NCI-H446 (cell line): ENCODE results near the gene RSAD2.
"Not testable (repeated sequence)": the region's sequence is repeated elsewhere in the genome, so short reads cannot be mapped to it uniquely, and the experiment has no call there.

ENCODE experiments used
- DNase-seq, 2 experiments: peaks; one replicate each; lab custom pipeline; 2025; lab: John Stamatoyannopoulos, UW

RSAD2 gene

DNA sequence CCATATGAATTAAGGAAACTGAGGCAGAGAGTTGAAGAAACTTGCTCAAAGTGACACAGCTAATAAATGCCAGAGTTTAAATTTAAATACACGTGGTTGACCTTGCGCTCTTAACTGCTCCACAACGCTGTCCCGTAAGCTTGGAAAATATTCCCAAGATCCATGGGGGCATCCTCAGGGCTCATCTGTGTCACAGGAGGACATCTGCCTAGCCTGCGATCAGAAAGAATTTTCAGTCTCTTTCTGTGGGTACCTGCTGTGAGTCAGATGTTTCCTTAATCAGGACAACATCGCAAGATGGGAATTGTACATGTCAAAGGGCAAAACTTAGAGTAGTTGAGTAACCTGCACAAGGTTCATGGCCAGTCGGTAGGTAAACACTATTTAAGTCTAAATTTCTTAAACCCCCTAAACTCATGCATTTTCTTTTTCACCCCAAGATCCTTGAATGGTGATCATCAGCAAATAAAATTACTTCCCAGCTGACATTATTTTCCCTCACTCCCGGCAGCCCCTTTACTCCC, 13.3 kb upstream of the RSAD2 start:
- no peak for DNase-seq

DNA sequence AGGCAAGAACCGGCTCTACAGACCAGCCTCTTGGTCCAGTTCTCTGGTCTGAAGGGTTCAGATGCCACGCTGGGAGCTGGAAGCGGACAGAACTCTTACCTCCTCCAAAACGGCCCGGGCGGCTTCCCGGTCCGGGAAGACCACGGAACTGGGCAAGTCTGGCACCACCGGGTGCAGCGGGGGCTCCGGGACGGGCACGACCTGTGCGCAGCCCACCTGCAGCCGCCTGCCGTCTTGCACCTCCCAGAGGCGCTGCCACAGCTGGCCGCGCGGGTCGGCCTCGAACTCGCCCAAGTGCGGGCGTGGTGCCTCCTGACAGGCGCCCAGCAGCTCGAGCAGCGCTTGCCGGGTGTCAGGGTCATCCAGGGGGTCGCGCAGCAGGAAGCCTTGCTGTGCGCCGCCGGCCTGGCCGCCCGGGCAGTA, 12.6 kb upstream of the RSAD2 start:
- no peak for DNase-seq

DNA sequence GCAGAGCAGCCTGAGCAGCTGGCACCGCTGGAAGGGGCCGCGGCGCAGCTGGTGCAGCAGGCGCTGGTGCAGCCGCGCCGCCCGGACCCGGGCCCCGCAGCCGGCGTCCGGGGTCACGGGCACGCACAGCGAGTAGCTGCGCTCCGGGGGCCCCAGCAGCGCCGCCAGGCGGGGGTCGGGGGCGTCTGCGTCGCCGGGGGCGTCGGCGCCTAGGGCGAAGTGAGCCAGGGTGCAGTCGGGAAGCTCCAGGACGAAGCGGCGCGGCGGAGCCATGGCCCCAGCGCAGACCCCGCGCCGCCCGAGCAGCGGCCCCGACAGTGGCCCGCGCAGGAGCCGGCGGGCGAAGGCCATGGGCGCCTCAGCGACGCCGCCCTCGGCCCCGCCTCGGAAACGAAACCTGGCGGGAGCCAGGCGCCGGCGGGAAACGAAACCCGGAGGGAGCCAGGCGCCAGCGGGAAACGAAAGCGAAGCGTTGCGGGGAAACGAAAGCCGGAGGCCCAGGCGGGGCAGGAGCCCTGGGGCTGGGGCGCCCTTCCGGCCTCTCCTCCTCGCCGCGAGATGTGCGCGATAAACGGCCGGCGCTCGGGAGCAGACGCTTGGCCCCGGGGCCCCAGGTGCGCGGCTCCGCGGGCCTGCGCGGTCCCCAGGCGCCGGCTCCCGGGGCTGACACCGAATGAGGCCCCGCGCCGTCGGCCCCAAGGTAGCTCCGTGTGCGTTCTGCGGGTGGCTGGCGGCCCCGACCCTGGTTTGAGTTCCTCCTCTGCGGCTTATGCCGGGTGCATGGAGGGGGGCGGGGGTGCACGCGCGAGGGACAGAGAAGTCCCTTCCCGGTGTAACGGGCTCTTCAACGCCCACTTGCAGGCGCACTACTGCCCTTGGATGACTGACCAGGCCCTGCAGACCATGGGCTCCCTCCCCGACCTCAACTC, 12.0 kb upstream of the RSAD2 start, which contains the start of gene CMPK2:
Gene CMPK2 (minus strand): TSS at position 562 of the 929 bp plus-strand sequence. CDS start 211 bp downstream, at position 351.
- DNase-seq, result peak in 1 of 2 experiments; percentile 24

DNA sequence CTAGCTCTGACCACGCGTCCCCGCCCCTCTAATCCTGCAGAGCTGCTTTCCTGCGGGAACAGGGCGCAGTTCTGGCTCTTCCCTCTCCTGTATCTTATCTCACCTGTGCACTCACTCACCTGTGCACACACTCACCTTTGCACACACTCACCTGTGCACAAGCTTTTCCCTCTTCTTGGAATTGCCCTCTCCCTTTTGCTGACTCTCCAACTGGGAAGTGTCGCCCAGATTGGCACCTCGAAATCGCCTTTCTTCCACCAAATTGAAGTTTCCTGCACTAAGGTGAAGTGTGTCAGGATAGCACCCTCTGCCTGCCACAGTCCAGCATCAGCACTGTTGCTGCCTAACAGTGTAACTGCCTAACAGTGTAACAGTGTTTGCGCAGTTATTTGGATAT, 11.3 kb upstream of the RSAD2 start:
- DNase-seq, result peak in 1 of 2 experiments; percentile 11

DNA sequence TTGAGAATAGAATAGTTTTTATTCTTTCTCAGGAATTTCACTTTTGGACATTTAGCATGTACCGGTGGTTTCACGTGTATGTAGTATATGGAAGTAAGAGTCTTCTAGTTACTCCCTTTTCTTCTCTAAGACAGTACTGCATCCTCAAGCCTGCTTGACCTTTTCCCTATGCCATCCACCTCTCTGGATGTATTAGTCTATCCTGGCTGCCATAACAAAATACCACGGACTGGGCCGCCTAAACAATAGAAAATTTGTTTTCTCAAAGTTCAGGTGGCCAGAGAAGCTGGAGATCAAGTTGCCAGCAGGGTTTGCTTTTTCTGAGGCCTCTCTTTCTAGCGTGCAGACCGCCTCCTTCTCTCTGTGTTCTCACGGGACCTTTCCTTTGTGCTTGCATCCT, 10.6 kb upstream of the RSAD2 start:
- DNase-seq, result no peak

DNA sequence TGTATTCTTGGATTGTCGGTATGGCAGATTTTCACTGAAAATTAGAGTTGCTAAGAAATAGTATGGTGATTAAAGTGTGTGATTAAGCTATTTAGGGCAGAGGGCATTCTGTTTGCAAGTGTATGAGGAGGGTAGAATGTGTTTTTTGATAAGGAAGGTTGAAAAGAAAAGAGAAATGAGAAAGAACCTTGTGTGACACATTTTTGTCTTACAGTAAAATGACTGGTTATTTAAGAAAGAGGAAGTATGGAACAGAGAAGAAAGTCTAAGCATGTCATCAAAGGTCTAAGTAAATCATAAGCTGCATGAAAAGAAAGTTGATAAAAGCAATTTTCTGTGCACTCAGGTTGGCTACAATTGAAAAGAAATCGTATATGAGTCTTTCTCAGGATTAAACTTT, 5.2 kb upstream of the RSAD2 start:
- no peak for DNase-seq

DNA sequence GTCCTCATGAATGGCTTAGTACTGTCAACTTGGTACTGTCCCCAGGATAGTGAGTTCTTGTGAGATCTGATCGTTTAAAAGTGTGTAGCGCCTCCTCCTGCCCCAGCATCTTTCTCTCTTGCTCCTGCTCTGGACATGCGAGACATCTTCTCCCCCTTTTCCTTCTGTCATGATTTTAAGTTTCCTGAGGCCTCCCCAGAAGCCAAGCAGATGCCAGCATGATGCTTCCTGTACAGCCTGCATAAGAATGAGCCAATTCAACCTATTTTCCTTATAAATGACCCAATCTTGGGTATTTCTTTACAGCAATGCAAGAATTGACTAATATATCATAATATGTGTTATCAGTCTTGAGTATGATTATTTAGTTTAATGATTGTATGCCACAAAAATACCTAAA, 3.5 kb upstream of the RSAD2 start:
- DNase-seq, result no peak

DNA sequence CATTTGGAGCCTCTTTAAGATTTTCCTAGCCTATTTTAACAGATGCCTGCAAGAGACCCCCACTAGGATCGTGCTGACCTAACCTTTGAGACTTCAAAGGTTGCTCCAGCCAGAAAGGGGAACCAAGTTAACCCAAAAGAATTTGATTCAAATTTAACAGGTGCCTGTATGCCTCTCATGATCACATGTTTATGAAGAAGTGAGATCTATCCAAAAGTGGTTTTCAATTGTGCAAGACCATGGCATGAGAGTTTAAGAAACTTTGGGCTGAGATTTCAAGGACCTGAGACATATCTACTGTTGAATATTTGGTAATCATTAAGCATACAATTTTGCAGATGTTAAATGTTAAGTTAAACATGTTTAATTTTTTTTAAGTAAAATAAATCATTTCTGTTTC, 1.3 kb upstream of the RSAD2 start:
- DNase-seq, result no peak

DNA sequence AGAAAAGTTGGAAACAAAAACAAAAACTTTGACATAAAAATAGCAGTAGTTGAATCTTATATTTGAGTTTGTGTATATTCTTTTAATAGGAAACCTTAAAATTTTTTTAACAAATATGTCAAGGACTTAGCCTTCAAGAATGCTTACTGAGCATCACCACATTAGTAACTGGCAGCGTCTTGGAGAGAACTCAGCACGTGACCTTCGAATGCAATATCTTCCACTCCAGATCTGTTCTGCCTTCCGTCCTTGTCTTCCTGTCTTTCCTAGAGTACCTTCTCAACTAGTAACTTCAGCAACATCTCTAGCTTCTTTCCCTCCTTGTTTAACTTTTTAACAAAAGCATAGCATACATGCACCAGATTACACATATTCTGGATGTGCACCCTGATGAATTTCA, 972 bp downstream of the RSAD2 start:
- no peak for DNase-seq

DNA sequence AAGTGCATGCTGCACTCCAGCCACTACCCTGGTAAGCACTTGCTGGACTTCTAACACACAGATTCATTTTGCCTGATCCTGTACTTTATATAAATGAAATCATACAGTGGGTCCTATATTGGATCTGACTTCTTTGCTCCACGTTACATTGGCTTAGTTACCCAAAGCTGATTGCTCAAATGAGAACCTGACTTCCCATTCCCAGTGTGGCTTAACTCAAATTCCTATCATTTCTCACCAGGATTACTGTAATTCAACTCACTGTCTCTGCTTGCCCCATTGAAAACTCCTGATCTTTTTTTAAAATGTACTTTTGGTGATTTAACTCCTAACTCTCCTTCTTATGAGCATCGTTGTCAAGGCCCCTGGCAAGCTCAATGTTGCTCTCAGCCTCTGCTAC, 1.4 kb downstream of the RSAD2 start:
- no peak for DNase-seq

DNA sequence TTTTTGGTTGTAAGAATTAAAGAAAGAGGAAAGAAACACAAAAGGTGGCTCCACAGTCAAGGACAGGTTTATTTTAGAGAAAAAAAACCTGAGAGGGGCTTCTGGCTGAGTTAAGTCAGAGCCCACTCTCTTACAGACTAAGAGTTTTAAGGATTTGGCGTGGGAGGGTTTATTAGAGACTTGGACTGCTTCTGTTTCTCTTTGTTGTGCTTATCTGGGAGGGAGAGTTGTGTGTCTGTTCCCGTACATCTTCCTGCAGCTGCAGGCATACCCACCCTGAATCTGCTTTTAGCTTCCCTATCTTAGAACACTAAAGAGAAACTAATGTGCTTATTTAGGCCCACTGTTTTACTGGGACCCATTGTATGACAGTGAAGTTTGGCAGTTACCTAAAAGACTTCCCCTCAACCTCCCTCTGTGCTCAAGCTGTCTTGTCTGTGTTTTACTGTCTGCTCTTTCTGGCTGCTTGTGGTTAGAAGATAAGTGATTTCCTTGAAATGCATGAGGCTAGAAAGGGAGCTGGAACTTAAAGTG, 2.7 kb downstream of the RSAD2 start:
- no peak for DNase-seq

DNA sequence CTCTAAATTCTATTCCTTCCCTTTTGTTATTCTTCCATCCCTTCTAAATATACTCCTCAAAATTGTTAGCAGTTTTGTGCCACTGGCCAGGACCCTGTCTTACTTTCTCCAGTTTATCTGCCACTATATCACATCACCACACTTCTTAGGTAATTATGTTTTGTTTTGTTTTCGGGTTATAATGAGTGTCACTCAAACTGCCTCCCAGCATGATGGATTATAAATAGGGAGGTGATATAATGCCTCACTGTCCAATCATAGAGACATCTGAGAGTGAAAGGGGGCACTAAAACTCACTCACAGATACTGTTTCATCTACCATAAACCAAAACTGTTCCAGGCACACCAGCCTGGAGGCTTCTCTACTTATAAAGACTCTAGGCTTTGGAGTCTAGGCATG, 3.5 kb downstream of the RSAD2 start:
- DNase-seq, result no peak

DNA sequence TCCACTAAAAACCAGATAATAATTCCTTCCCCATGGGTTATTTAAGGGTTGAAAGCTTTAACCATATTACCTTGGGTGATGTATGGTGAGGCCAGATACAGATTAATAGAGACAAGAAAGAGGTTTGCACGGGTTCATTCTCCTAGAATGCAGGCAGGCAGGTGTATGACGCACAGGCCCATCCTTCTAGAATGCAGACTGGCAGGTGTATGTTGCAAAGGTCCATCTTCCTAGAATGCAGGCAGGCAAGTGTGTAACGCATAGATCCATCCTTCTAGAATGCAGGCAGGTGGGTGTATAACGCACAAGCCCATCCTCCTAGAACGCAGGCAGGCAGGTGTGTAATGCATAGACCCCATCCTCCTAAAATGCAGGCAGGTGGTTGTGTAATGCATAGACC, 3.9 kb downstream of the RSAD2 start:
- DNase-seq, result no peak

DNA sequence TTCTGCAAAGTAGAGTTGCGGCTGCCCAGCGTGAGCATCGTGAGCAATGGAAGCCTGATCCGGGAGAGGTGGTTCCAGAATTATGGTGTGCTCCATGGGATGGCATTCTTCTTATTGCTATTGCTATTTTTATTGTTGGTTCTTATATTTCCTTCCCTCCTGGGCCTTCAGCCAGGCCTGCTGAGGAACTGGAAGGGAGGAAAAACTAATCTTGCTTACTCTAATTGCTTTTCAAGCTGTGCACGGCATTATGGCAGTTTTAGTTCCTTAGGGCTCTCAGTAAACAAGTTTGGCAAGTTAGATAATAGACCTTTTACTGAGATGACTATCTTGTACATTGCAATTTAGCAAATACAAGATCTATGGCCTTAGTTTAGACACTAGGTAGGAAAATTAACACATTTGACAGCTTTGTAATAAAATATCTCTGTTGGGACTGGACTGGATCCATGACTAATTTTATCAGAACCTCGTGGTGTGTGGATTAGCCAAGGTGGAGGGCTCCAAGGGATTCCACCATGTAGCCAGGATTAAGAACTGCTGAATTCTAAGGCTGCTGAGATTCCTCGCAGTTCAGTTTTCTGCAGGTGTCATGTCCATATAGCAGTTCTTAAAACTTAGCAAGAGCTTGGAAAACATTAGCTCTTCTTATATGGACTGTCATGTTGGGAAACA, 6.0 kb downstream of the RSAD2 start:
- DNase-seq, result peak in 1 of 2 experiments; percentile 21

DNA sequence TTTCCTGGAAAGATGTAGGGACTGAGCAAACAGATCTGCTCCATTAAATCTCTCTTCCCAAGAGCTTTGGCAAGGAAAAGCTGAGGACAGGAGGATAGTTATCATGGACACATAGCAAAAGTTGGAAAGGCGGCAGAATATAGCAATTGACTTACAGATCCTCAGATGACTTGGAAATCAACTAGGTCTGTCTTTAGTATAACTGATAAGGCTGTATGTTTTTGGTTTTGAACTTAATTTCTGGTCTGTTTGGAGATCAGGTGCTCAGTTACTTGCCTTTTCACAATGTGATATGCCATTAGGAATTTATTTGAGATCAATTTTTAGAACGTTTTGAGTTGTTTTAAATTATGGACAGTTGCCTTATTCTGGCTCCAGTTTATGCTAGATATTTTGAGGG, 8.0 kb downstream of the RSAD2 start:
- no peak for DNase-seq

DNA sequence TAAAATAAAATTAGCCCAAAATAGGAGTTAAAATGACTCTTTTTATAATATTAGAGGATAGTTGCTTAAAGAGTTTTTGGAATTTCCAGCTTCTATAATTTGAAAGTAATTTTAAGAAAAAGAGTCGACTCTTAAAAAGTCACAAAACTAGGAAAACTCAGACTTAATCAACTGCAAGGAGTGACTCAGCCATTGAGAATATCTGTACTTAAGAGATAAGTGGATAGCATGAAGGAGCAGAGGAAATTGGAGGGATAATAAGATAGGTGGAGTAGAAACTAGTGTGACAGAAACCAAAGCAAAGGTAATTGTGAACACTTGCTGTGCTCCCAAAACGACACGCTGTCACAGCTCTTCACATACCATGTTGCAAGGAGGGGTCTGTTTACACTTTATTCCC, 8.4 kb downstream of the RSAD2 start:
- no peak for DNase-seq

DNA sequence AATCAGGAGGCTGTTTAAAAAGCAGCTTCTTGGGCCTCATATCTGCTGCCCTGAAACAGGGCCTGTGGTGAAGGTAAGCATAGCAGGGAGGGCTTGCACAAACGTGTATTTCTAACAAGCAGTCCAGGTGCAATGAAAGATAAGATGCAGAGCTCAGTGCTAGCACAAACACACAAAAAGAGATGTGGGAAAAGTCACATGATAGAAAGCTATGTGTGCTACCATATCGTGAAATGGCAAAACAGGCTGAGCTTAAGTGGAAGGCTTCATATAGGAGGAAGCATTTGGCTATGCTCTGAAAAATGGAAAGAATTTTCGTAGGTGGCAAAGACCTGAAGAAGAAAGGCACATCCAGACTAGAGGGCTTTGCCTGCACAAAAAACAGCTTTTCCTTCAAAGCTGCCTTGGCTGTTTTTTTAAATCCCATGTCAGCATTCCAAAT, 10.2 kb downstream of the RSAD2 start:
- no peak for DNase-seq

DNA sequence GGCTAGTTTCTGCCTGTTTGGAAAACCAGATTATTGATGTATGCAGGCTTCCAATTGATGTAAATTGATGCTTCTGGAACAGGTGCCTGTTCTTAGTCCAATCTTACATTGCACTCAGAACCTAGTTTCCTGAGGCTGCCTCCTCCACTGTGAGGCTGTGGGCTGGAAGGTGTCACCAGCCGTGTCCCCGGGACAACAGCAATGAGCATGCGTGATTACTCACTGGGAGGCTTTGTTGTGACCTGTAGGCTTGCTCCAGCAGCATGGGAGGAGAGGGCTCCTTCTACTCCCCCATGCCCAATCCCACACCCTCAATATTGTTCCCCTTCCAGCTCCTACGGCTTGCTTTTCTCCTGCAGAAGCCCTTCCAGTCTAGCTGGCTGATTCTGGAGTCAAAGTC, 11.1 kb downstream of the RSAD2 start:
- no peak for DNase-seq

DNA sequence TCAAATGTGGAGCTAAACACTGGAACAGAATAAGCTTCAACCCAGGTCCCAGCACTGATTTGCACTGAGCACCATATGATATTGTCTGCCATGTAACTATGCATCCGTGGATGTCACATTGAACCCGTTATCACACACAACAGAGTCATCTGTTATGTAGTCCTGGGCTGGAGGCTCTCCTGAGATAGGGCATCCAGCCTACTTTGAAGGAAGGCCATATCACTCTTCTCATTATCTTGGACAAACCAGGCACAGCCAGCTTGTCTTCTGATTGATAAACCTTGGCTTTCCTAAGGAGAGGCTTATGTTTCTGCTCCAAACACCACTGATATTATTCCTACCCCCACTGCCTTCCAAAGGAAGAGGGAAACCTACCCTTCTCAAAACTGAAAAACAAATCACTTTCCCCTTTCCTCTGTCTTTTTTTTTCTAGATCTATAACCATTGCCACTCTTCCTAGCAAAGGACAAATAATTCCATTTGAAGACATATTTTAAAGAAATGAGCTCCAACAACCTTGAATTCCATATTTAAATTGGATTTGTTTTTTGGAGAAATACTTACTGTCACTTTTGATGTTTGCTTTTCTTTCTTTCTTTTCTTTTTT, 16.4 kb downstream of the RSAD2 start:
- no peak for DNase-seq

DNA sequence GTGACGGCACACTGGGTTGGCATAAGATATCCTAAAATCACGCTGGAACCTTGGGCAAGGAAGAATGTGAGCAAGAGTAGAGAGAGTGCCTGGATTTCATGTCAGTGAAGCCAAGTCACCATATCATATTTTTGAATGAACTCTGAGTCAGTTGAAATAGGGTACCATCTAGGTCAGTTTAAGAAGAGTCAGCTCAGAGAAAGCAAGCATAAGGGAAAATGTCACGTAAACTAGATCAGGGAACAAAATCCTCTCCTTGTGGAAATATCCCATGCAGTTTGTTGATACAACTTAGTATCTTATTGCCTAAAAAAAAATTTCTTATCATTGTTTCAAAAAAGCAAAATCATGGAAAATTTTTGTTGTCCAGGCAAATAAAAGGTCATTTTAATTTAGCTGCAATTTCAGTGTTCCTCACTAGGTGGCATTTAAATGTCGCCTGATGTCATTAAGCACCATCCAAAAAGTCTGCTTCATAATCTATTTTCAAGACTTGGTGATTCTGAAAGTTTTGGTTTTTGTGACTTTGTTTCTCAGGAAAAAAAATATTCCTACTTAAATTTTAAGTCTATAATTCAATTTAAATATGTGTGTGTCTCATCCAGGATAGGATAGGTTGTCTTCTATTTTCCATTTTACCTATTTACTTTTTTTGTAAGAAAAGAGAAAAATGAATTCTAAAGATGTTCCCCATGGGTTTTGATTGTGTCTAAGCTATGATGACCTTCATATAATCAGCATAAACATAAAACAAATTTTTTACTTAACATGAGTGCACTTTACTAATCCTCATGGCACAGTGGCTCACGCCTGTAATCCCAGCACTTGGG, 19.6 kb downstream of the RSAD2 start:
- DNase-seq, result peak; percentile 40 to 62

DNA sequence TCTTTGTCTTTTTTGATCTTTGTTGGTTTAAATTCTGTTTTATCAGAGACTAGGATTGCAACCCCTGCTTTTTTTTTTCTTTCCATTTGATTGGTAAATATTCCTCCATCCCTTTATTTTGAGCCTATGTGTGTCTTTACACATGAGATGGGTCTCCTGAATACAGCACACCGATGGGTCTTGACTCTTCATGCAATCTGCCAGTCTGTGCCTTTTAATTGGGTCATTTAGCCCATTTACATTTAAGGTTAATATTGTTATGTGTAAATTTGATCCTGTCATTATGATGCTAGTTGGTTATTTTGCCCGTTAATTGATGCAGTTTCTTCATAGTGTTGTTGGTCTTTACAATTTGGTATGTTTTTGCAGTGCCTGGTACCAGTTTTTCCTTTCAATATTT, 25.0 kb downstream of the RSAD2 start:
- not testable (repeated sequence) for DNase-seq
